ENCODE results near the gene MTIF3. TPM values are rescaled to one million over a fixed set of nuclear protein-coding genes. Genes with fewer than 3 reads are reported as not detected.

MTIF3 gene, protein sequence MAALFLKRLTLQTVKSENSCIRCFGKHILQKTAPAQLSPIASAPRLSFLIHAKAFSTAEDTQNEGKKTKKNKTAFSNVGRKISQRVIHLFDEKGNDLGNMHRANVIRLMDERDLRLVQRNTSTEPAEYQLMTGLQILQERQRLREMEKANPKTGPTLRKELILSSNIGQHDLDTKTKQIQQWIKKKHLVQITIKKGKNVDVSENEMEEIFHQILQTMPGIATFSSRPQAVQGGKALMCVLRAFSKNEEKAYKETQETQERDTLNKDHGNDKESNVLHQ
- 10 to 100 TPM; 48.5 to 81.7 (median 73.9) TPM for total RNA-seq

DNA sequence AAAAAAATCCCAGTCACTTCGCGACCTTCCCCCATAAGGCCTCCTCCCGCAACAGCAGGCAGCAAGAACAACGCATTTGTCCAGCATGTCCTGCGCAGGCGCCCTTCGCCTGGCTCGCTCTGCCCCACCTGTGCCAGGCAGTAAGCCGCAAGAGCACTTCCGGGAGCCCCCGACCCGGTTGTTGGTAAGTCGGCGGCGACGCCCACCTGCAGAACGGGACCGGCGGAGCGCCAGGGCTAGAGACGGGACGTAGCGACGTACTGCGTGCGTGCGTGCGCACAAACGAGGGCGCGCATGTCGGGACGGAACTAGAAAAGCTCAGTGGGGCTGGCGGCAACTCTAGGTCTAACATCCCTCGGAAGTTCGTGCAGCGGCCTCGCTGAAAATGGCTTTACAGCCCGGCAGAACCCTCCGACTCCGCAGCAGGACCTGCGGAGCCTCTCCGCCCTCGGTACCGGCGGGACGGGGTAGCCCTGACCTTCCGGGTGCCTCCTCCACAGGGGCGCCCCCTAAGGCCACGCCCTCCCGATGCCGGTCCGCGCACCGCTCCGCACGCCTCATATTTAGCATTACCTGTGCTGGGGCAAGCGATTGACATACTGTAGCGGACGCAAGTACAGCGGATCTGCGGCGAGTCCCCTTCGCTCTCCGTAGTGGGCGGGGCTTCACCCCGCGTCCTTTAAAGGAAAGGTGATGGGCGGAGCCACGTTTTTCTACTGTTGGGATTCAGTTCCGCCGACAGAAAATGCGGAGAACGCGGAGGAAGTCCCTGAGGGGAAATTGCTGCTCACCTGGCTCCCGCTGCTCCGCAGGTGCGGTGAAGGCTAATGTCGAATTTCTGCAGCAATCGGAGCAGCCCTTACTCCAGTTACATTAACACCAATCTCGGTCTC lies at the start of gene MTIF3:
Gene MTIF3, minus strand, starts transcription at position 629 of the 893 bp plus-strand sequence. CDS start 10,116 bp downstream, outside the sequence.
- TF ChIP-seq, protein P1, sequence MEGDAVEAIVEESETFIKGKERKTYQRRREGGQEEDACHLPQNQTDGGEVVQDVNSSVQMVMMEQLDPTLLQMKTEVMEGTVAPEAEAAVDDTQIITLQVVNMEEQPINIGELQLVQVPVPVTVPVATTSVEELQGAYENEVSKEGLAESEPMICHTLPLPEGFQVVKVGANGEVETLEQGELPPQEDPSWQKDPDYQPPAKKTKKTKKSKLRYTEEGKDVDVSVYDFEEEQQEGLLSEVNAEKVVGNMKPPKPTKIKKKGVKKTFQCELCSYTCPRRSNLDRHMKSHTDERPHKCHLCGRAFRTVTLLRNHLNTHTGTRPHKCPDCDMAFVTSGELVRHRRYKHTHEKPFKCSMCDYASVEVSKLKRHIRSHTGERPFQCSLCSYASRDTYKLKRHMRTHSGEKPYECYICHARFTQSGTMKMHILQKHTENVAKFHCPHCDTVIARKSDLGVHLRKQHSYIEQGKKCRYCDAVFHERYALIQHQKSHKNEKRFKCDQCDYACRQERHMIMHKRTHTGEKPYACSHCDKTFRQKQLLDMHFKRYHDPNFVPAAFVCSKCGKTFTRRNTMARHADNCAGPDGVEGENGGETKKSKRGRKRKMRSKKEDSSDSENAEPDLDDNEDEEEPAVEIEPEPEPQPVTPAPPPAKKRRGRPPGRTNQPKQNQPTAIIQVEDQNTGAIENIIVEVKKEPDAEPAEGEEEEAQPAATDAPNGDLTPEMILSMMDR (IDR thresholded peaks at IDR 0.05), result no peak
- ATAC-seq (ENCODE audit: low FRiP score) (peak; percentile 93), DNase-seq (ENCODE audit: low spot score) (peak; percentile 95)

DNA sequence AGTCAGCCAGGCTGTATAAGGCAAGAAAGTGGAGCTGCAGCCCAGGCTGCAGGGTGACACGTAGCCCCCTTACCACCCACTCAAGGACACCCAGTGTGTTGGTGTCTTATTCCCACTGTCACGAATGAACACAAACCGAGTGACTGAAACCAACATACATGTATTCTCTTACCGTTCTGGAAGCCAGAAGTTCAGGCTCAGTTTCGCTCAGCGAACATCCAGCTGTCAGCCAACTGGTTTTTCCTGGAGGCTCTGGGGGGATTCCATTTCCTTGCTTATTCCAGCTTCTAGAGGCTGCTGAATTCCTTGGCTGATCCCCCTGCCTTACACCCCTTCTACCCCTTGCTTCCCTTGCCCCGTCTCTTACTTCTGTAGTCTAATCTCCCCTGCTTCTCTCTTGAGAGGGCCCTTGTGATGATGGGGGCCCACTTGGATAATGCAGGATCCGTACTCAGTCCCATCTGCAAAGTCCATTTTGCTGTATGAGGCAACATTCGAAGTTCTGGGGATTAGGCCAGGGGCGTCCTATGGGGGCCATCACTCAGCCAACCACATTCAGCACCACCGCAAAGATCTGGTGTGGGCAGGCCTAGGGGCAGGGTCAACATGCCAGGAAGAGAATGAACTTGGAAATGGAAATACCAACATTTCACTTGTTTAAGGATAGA lies 47.3 kb upstream of the MTIF3 start:
- DNase-seq (ENCODE audit: low spot score) (no peak), ATAC-seq (ENCODE audit: low FRiP score) (no peak)
- TF ChIP-seq, protein P1 (IDR thresholded peaks at IDR 0.05), result no peak

DNA sequence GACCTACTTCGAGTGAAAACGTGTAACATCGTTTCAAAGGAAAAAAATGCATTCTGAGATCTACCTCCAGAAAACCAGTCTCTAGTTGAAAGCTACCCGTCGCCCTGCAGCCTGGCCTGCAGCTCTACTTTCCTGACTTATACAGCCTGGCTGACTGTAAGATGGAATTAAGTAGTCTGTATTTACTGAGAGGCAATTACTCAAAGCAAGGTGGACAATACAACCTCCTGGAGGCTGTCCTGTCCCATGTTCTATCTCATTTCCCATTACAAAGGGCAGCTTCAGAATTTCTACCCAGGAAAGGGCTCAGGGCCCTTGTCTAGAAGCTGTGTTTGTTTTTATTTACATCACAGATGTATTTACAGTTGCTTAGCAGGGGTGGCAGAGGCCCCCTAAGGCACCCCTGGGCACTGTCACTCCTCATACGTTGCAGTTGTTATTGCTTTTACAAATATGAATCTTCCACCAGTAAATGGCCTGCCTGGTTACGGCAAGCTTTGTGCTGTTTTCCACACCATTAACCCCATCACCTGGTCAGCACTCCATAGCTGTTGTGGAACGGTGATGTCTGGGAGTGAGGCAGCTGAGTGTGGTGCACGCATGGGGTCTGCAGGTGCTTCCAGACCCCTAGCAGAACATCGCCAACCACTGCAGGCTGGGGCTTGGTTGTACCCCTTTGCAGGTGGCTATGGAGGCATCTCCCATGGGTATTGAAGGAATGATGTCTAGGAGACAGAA lies 46.3 kb upstream of the MTIF3 start:
- TF ChIP-seq, protein P1 (IDR thresholded peaks at IDR 0.05), result no peak
- DNase-seq (ENCODE audit: low spot score) (no peak), ATAC-seq (ENCODE audit: low FRiP score) (no peak)

DNA sequence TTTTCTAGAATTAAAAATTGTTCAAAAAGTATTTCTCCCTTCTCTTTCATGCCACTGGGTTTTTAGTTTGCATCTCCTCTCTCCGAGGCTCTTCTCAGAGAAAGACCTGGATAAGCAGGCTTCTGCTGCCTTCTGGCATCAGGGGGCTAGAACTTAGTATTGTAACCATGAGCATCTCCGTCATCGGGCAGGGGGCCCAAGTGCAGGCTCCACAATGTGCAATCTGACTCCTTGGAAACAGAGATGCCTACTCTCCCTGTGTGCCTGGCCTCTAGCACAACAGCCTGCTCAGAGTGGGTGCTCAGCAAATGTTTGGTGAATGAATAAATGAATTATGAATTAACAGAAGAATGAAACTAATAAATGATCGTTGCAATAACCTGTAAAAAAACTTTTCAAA lies 45.6 kb upstream of the MTIF3 start:
- ATAC-seq (ENCODE audit: low FRiP score), result no peak
- DNase-seq (ENCODE audit: low spot score), result no peak
- TF ChIP-seq, protein P1 (IDR thresholded peaks at IDR 0.05), result no peak

DNA sequence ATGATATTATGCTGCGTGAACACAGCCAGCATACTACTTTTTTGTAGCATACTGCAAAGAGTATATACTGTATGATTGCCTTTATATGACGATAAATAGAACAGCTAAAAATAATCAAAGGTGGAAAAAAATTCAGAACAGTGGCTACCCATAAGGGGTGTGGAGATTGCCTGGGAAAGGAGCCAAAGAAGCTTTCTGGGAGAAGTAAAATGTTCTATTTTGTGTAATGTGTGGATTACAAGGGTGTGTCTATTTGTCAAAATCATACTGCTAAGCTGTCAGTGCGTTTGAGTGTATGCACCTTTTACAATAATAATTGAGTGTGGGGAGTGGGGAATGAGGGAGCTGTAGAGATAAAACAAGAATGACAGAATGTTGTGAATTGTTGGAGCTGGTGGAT lies 45.2 kb upstream of the MTIF3 start:
- ATAC-seq (ENCODE audit: low FRiP score), result no peak
- no peak for DNase-seq (ENCODE audit: low spot score)
- TF ChIP-seq, protein P1 (IDR thresholded peaks at IDR 0.05), result no peak

DNA sequence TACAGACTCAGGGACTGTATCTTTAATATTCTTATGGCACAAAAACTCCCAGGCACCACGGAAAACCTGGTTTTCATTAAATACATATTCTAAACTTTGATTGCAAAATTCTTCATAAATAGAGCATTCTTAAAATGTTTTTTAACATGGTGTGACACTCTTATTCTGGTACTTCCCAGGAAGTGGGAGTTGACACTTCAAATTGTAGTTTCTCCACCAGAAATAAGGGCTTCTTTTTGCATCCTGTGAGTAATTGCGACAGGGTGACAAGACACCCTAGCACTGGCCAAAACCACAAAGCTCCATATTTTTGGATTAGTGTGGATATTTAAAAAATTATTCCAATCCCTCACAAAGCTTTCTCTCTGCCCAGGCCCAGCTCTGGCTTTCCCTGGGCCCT lies 43.6 kb upstream of the MTIF3 start:
- ATAC-seq (ENCODE audit: low FRiP score), result no peak
- DNase-seq (ENCODE audit: low spot score), result no peak
- TF ChIP-seq, protein P1 (IDR thresholded peaks at IDR 0.05), result no peak

Data from omental fat pad (tissue), 4 donors.